Thymus (tissue), 11 donors: ENCODE results near the gene ZMYND15. TPM values are rescaled to one million over a fixed set of nuclear protein-coding genes. Genes with fewer than 3 reads are reported as not detected.

ENCODE experiments used
- DNase-seq, 9 donors: peaks; one replicate each; pipeline ENCODE4 v3.0.0-alpha.2; 2013; ENCODE audit warnings: low spot score in 9 of 9, low read depth in 6 of 9, missing footprints in 1 of 9
- H3K27ac ChIP-seq, 2 donors: one replicate each; pipeline ENCODE4 v1.5.1; 2013; ENCODE audit warnings: control low read depth in 1 of 2, low read depth in 1 of 2, low read length in 1 of 2, mild to moderate bottlenecking in 1 of 2, moderate library complexity in 1 of 2
- H3K27me3 ChIP-seq, 2 donors: one replicate each; pipeline ENCODE4 v1.5.1; 2013; ENCODE audit warnings: low read length in 1 of 2; ENCODE audit not compliant: control insufficient read depth in 2 of 2, insufficient read depth in 1 of 2
- H3K36me3 ChIP-seq, 2 donors: one replicate each; pipeline ENCODE4 v1.5.1; 2013; ENCODE audit warnings: low read length in 1 of 2, mild to moderate bottlenecking in 1 of 2, moderate library complexity in 1 of 2; ENCODE audit not compliant: control insufficient read depth in 2 of 2, insufficient read depth in 2 of 2
- H3K4me1 ChIP-seq, 2 donors: one replicate each; pipeline ENCODE4 v1.5.1; 2013; ENCODE audit warnings: low read length in 2 of 2; ENCODE audit not compliant: control insufficient read depth in 2 of 2, insufficient read depth in 2 of 2
- H3K4me3 ChIP-seq, 2 donors: one replicate each; pipeline ENCODE4 v1.5.1; 2013; ENCODE audit warnings: low read length in 2 of 2, control low read depth in 1 of 2, mild to moderate bottlenecking in 1 of 2
- H3K9me3 ChIP-seq, 2 donors: one replicate each; pipeline ENCODE4 v1.5.1; 2013; ENCODE audit warnings: low read length in 1 of 2, mild to moderate bottlenecking in 1 of 2; ENCODE audit not compliant: control insufficient read depth in 2 of 2, insufficient read depth in 1 of 2
- WGBS: extraction: QIAGEN DNeasy Blood & Tissue Kit; methylation state at CpG from one replicate; pipeline ENCODE4 v1.1.7; 2013; 5-methylcytosine and 5-hydroxymethylcytosine counted together
- polyA plus RNA-seq: library from polyadenylated mRNA; stranded (reverse); fragments of 200-250 nt; gene quantifications from one replicate; pipeline ENCODE4 v1.2.3, GENCODE V29; 2013
- total RNA-seq: library from RNA; stranded (reverse); fragments of 120-200 nt; gene quantifications from one replicate; pipeline ENCODE4 v1.2.4, GENCODE V29; 2013
- donor health status: healthy.

The ZMYND15 gene
- total and polyA plus RNA-seq, 2 donors = 0.52 to 3.8 TPM

GRCh38 chr17:4766723-4767122 is 27.1 kb downstream of the ZMYND15 start:
- H3K36me3 ChIP-seq = no peaks in the 10 kb centered on the region
- H3K4me3 ChIP-seq = no peak overlapping the region
- no peaks in the 10 kb centered on the region for H3K9me3 ChIP-seq
- H3K27ac ChIP-seq = no peak overlapping the region
- H3K27me3 ChIP-seq = peaks cover 0 to 8% of the 10 kb centered on the region in 2 donors
- no peak for DNase-seq
- 87% methylated on average over 9 of the region's 9 CpGs for WGBS
- no peaks in the 10 kb centered on the region for H3K4me1 ChIP-seq

- H3K4me1 ChIP-seq = no peaks in the 10 kb centered on the region
- no peak for DNase-seq
- no peaks in the 10 kb centered on the region for H3K9me3 ChIP-seq
- no peak overlapping the region for H3K4me3 ChIP-seq
- H3K27ac ChIP-seq = no peak overlapping the region
- no peaks in the 10 kb centered on the region for H3K36me3 ChIP-seq
- 92% methylated on average over 6 of the region's 6 CpGs for WGBS
- H3K27me3 ChIP-seq = peaks cover 0 to 16% of the 10 kb centered on the region in 2 donors
These were observed 28.7 kb downstream of the ZMYND15 start for GRCh38 chr17:4768298-4768697.

- no peaks in the 10 kb centered on the region for H3K36me3 ChIP-seq
- H3K27ac ChIP-seq = no peak overlapping the region
- no peak overlapping the region for H3K4me3 ChIP-seq
- no peaks in the 10 kb centered on the region for H3K9me3 ChIP-seq
- H3K27me3 ChIP-seq = peaks cover 0 to 20% of the 10 kb centered on the region in 2 donors
- 97% methylated on average over 2 of the region's 2 CpGs for WGBS
- DNase-seq = no peak
- no peaks in the 10 kb centered on the region for H3K4me1 ChIP-seq
These were observed 30.0 kb downstream of the ZMYND15 start for GRCh38 chr17:4769628-4770027.

- H3K36me3 ChIP-seq = no peaks in the 10 kb centered on the region
- no peaks in the 10 kb centered on the region for H3K9me3 ChIP-seq
- 81% methylated on average over 13 of the region's 13 CpGs for WGBS
- no peak for DNase-seq
- no peak within 1 kb of the TSS for H3K27ac ChIP-seq
- H3K4me3 ChIP-seq = no peak within 1 kb of the TSS
- peaks cover 0 to 18% of the 10 kb centered on the region in 2 donors for H3K27me3 ChIP-seq
- H3K4me1 ChIP-seq = no peaks in the 10 kb centered on the region
These were observed 32.0 kb downstream of the ZMYND15 start, which contains the start of gene TM4SF5 for GRCh38 chr17:4771519-4772234. TM4SF5 (plus strand) TSS chr17:4771886; CDS start chr17:4771923, 37 bp downstream.

- no peaks in the 10 kb centered on the region for H3K9me3 ChIP-seq
- DNase-seq = no peak
- H3K27me3 ChIP-seq = peaks cover 0 to 18% of the 10 kb centered on the region in 2 donors
- WGBS = 87% methylated on average over 10 of the region's 10 CpGs
- H3K27ac ChIP-seq = no peak overlapping the region
- no peak overlapping the region for H3K4me3 ChIP-seq
- no peaks in the 10 kb centered on the region for H3K4me1 ChIP-seq
- H3K36me3 ChIP-seq = no peaks in the 10 kb centered on the region
These were observed 32.6 kb downstream of the ZMYND15 start for GRCh38 chr17:4772235-4772613.

GRCh38 chr17:4777969-4778760 is 38.5 kb downstream of the ZMYND15 start:
- no peak for DNase-seq
- H3K9me3 ChIP-seq = no peaks in the 10 kb centered on the region
- H3K27me3 ChIP-seq = peaks cover 9 to 38% of the 10 kb centered on the region in 2 donors
- H3K36me3 ChIP-seq = no peaks in the 10 kb centered on the region
- H3K4me3 ChIP-seq = no peak overlapping the region
- H3K4me1 ChIP-seq = no peaks in the 10 kb centered on the region
- 91% methylated on average over 9 of the region's 9 CpGs for WGBS
- H3K27ac ChIP-seq = no peak overlapping the region

- WGBS = 87% methylated on average over 11 of the region's 11 CpGs
- H3K27me3 ChIP-seq = peaks cover 26 to 57% of the 10 kb centered on the region in 2 donors
- no peak overlapping the region for H3K4me3 ChIP-seq
- DNase-seq = no peak
- no peaks in the 10 kb centered on the region for H3K9me3 ChIP-seq
- H3K27ac ChIP-seq = no peak overlapping the region
- peaks cover 0 to 4% of the 10 kb centered on the region in 2 donors for H3K4me1 ChIP-seq
- no peaks in the 10 kb centered on the region for H3K36me3 ChIP-seq
These were observed 40.8 kb downstream of the ZMYND15 start for GRCh38 chr17:4780325-4780955.

GRCh38 chr17:4782652-4783051 is 43.0 kb downstream of the ZMYND15 start:
- DNase-seq = no peak

More at GRCh38 chr17:4782652-4783051, 43.0 kb downstream of the ZMYND15 start:
- Histone ChIP-seq H3K4me3 (no peak overlapping the region), H3K4me1 (peaks cover 0 to 15% of the 10 kb centered on the region in 2 donors), H3K27me3 (peaks cover 48 to 77% of the 10 kb centered on the region in 2 donors), H3K36me3 (no peaks in the 10 kb centered on the region), H3K9me3 (no peaks in the 10 kb centered on the region), H3K27ac (no peak overlapping the region)
- WGBS = 38% methylated on average over 28 of the region's 28 CpGs
